Measurements from ENCODE around the gene PARP3.
A peak's percentile ranks its signal among the peaks of the same experiment; 100 is the strongest.

PARP3 gene

GRCh38 chr3:51966922-51967383 lies 24.8 kb downstream of the PARP3 start:
- DNase-seq (ENCODE audit: low read depth): no peak

GRCh38 chr3:51967384-51968169 lies 25.4 kb downstream of the PARP3 start, which contains the start of gene PCBP4:
Gene PCBP4 (minus strand): TSS chr3:51967454. CDS start chr3:51961240, 6,214 bp downstream.
- DNase-seq (ENCODE audit: low read depth): no peak

DNA sequence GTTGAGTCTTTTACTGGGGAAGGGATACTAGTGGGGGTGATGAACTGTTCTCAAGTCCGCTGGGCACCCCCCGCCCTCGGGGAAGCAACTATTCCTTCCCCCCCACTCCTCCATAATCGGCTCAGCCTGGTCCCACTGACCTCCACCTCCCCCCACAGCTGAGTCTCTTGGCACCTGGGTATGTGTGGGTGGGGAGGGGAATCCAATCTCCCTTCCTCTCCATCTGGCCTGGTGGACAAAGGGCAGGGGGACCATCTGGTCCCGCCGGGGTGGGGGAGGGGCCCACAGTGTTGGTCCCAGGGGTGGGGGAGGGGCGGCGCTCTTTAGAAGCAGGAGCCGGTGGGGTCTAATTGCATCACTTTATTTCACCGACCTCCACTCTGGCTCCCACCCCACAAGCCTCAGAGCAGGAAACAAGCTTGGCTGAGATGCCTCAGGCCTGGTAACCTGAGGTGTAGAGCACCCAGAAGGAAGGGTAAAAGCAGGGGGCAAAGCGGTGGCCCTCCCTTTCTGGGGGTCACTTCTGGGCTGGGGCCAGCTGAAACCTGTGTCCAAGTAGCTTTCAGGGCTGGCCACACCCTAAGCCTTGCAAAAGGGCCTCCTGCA lies 26.1 kb downstream of the PARP3 start:
- DNase-seq (ENCODE audit: low read depth): no peak

DNA sequence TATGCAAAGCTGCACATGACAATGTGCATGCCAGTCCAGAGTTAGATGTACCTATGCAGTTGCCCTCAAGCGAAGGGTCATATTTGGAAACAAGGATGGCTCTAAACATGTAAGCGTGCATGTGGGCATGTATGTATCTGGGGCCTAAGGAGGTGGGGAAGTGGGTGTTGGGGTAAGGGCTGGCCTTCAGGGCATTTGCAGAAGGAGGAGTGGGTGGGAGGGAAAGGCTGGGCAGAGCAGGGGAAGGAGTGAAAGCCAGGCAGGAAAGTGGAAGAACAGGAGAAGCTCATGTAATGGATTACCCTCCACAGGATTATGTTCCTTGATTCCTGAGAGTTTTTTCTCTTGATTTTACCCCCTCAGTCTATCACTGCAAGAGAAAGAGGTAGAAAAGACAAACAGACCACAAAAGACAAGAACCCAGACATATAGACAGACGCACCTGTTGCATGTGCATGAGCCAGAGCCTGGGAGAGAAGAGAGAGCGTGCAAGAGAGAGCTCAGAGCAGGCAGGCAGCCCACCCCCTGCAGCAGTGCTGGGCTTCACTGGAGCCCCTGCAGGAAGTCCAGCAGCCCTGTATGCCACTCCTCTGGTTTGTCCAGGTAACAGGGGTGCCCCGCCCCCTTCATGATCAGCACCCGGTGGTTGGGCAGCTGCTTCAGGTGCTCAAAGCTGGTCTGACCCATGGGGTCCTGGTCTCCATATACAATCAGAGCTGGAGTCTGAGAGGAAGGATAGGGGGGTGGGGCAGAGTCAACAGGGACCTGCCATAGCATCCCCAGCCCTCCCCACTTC lies 26.9 kb downstream of the PARP3 start:
- no peak for DNase-seq (ENCODE audit: low read depth)

DNA sequence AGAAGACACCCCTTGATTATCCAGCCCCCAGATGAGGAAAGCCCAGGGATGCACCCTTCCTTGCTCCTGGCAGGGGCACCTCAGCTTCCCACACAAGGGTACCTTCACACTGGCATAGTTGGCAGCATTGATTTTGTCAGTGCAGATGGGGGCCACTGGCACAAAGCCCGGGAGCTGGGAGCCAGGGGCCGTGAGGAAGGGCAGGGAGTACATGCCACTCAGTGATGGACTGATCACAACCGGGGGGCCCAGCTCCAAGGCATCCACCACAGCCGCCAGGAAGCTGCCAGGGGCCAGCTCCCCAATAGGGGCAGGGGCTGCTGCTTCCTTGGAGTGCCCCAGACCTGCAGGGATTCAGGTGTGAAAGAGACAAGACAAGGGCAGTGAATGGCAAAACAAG lies 27.7 kb downstream of the PARP3 start:
- no peak for DNase-seq (ENCODE audit: low read depth)

DNA sequence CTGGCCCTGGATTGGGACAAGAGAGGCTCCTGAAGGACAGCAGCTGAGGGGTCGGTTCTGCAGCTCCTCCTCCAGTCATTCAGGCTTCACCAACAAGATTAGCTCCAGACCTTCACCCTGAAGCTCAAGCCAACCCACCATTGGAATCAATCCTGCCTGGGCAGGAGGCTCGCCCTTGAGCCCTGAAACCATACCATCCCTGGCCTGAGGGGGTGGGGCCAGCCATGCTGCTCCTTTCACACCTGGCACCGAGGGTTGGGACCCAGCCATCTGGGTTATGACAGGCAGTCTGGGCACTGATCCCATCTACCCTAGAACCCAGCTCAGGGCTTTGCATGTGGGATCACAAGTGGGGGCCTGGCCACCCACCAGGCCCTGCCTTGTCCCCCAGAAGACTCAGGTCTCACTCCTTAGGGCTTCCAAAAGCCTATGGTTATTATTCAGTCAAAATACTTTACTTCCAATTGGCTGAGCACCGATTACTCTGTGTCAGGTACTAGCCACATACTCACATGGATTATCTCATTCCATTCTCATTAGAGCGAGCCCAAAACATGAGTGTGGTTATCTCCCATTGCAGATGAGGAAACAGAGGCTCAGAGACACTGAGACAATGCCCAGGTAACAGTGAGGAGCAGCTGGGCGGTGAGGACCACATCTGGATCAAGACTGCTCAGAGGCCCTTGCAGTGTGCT lies 28.6 kb downstream of the PARP3 start:
- no peak for DNase-seq (ENCODE audit: low read depth)

- no peak for DNase-seq (ENCODE audit: low read depth)
Measured at GRCh38 chr3:51971350-51971749, 29.2 kb downstream of the PARP3 start.

GRCh38 chr3:51974277-51974962 lies 32.3 kb downstream of the PARP3 start:
- DNase-seq (ENCODE audit: low read depth): no peak

GRCh38 chr3:51974963-51975851 lies 33.0 kb downstream of the PARP3 start, which contains the start of gene ABHD14A:
Gene ABHD14A (plus strand): TSS chr3:51975064. CDS start chr3:51975136, 72 bp downstream.
- no peak for DNase-seq (ENCODE audit: low read depth)

DNA sequence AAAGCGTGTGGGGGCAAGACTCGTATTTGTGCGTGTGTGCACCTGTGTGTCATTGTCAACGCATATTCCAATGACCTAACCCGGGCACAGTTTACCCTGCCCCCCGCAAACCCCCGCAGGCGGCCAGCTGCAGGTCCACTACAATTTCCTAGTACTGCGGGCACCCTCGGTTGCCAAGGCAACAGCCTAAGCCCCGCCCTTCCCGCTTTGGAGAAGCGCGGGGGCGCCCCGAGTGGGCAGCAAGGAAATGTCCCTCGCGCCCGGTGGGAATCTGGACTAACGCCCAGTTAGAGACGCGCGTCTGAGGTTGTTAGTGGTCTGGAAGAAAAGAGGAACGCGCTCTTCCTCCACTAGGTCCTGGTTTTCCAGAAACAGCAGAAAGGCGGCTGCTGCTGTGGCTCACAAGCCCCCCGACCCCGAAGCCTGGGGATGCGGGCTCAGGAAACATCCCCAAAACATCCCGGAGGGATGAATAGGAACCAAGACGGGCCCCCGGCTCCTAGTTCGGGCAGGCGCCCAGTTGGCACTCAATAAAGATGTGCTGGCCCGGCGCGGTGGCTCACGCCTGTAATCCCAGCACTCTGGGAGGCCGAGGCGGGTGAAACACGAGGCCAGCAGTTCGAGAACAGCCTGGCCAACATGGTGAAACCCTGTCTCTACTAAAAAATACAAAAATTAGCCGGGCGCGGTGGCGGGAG lies 33.8 kb downstream of the PARP3 start:
- no peak for DNase-seq (ENCODE audit: low read depth)

DNA sequence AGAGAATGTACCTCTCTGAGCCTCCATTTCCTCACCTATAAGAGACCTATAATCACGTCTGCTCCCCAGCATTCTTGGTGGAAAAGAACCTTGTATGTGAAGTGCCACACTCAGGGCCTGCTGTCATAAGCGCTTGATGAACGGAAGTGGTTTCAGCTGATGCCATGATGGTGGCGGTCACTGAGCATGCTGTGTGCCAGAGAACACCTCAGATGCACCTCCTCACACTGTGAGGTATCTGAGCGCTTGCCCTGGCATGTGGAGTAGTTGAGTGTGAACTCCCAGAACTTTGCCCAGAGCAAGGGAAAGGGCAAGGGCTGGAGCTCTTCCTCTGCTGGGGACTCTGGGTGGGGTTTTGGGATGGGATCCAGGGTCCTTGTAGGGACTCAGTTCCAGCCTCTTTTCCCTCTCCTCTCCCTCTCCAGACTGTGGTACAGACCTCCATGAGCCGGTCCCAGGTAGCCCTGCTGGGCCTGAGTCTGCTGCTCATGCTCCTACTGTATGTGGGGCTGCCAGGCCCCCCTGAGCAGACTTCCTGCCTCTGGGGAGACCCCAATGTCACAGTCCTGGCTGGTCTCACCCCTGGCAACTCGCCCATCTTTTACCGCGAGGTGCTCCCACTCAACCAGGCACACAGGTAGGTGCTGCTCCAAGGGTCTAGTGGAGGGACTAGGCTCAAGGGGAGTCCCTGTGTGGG lies 35.4 kb downstream of the PARP3 start:
- no peak for DNase-seq (ENCODE audit: low read depth)

DNA sequence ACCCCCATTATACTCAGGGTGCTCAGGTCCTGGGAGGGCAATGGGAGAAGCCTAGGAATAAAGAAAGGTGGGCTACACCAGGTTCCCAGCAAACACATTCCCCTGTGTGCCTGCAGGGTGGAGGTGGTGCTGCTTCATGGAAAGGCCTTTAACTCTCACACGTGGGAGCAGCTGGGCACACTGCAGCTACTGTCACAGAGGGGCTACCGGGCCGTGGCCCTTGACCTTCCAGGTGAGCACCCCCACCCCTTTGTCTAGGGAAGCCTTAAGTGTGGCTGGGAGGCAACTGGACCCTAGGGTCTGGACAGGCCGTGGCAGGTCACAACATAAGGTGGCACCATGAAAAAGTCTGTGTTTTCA lies 36.0 kb downstream of the PARP3 start:
- DNase-seq (ENCODE audit: low read depth): no peak

- no peak for DNase-seq (ENCODE audit: low read depth)
Measured at GRCh38 chr3:51980253-51980652, 38.1 kb downstream of the PARP3 start.

DNA sequence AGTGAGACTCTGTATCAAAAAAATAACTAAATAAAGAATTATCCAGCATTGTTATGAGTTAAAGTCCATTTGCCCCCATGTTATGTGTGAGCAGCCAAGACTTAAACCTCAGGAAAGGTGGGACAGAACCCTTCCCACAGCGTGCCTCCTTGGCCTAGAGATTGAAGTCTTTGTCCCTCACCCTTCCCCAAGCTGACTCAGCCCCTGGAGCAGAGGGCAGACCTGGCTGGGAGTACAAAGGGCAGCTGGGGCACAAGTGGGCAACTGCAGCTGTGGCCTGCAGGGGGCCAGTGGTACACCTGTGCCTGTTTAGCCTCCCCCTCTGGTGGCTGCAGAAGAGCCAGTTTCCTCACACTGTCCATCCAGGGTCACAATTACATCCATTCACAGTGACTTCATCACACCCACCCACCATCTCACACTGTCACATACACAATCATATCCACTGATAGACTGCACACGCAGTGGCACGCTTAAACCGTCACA lies 40.2 kb downstream of the PARP3 start:
- DNase-seq (ENCODE audit: low read depth): no peak

DNA sequence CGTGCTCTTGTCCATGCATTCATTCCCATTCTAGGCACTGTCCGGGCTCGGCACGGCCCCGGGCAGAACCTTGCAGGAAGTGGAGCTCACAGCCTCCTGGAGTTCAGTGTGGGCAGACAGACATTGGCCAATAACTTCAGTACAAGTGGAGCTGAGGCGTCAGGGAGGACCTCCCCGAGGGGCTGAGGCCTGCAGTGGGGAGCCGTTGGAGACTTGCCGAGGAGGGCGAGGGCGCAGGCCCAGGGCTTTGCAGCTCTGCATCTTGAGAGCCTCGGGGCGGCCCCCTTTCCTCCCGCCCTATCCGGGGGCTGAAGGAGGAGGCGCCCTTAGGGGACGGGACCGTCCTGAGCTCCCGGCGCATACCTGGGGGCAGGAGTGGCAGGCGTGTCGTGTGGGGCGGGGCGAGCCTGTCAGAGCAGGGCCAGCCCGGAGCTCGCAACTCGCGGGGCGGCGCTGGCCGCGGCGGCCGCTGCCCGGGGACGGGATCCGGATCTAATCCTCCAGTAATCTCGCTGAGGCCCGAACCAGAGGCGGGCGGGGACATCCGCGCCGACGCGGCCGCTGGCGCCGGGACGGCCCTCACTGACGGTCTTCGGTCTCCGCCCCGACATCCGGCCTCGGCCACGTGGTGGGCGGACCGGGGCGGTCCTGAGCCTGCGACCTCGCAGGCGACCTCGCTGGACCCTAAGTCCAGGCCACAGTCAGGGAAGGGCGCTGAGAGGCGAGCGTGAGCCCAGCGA lies 40.8 kb downstream of the PARP3 start, which contains the start of gene ACY1:
ACY1 (plus strand) TSS at position 698 of the 740 bp plus-strand sequence. CDS start 530 bp downstream, outside the sequence.
- DNase-seq (ENCODE audit: low read depth): peak; percentile 67

DNA sequence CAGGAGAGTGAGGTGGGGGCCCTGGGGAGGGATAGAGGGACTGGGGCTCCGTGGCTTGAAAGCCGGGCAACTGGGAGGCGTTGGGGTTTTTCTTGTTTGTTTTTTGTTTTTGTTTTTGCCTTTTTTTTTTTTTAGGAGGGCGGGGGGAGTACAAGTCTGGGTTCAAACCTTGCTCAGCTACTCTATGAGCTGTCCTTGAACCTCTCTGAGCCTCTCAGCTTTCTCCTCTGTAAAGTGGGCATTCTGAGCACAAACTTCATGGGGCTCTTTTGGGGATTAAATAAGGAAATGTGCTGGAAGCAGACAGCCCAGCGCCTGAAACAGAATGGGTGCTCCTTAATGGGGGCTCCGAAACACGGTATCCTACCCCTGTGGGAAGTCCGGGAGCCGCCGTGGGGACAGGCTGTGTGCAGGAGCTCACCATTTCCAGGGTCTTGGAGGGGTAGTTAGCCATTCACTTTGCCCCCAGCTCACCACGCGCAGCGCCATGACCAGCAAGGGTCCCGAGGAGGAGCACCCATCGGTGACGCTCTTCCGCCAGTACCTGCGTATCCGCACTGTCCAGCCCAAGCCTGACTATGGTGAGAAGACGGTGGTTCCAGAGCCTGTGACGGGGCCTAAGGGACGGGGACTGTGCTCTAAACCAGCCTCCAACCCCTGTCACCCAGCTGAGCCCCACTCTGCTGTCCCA lies 41.6 kb downstream of the PARP3 start:
- DNase-seq (ENCODE audit: low read depth): no peak

- no peak for DNase-seq (ENCODE audit: low read depth)
Measured at GRCh38 chr3:51984269-51984647, 42.1 kb downstream of the PARP3 start.

DNA sequence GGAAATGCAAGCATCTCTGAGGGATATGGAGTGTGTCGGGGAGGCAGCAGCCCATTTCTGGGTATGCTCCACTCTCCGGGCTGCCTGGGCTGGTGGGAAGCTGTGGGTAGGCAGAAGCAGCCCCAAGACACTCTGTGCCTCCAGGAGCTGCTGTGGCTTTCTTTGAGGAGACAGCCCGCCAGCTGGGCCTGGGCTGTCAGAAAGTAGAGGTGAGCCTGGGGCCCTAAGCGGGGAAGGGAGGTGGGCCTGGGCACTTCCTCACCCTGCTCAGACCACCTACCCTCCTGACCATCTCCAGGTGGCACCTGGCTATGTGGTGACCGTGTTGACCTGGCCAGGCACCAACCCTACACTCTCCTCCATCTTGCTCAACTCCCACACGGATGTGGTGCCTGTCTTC lies 42.9 kb downstream of the PARP3 start:
- DNase-seq (ENCODE audit: low read depth): no peak
